Panc1 (cell line): ENCODE data around the gene RTCB. TPM values are rescaled to one million over a fixed set of nuclear protein-coding genes. Genes with fewer than 3 reads are reported as not detected.

ENCODE experiments used
- ATAC-seq: fragments of 200-7000 bp; cut with Tn5 transposase; 2 replicates; pipeline ENCODE4 v1.9.1; 2020; ENCODE audit warnings: mild to moderate bottlenecking, moderate library complexity
- BruUV-seq: library from RNA; stranded (reverse); fragments of 400-500 nt; replicated peaks from 2 replicates; lab custom pipeline; 2021; lab: Mats Ljungman, UMichigan
- CTCF ChIA-PET: fragments of 300-600 bp; sonication (Branson Sonifier 250); formaldehyde crosslinking; loops from one replicate; lab custom pipeline; 2022; ENCODE audit warnings: antibody characterized with exemption; lab: Charles Lee
- POLR2A ChIA-PET: fragments of 300-600 bp; sonication (Branson Sonifier 250); formaldehyde crosslinking; loops from one replicate; lab custom pipeline; 2022; ENCODE audit warnings: antibody characterized with exemption; lab: Charles Lee
- DNase-seq: peaks from one replicate; pipeline ENCODE4 v3.0.0-alpha.2; 2010; ENCODE audit warnings: low read depth, low spot score
- H3K27ac ChIP-seq: 2 replicates; pipeline ENCODE4 v1.5.1; 2011; ENCODE audit warnings: mild to moderate bottlenecking, low read length, inconsistent platforms
- H3K27me3 ChIP-seq: fragments of 200-500 bp; sonication (Bioruptor generic); 2 replicates; pipeline ENCODE4 v1.6.0; 2014; ENCODE audit warnings: low read length, inconsistent platforms; ENCODE audit not compliant: control insufficient read depth, insufficient read depth
- H3K36me3 ChIP-seq: fragments of 200-500 bp; sonication (Bioruptor generic); 2 replicates; pipeline ENCODE4 v1.5.1; 2014; ENCODE audit warnings: inconsistent platforms, mild to moderate bottlenecking, low read length, moderate library complexity; ENCODE audit not compliant: control insufficient read depth, insufficient read depth
- H3K4me1 ChIP-seq: 2 replicates; pipeline ENCODE4 v1.5.1; 2011; ENCODE audit warnings: inconsistent platforms, mild to moderate bottlenecking, low read length, moderate library complexity; ENCODE audit not compliant: control insufficient read depth, insufficient read depth
- H3K4me3 ChIP-seq, 2 experiments: 2 replicates each; pipeline ENCODE4 v1.5.1; 2011 to 2012; ENCODE audit warnings: low read depth in 2 of 2, low read length in 2 of 2, mild to moderate bottlenecking in 2 of 2, inconsistent platforms in 1 of 2, moderate library complexity in 1 of 2
- H3K9me3 ChIP-seq: fragments of 200-500 bp; sonication (Bioruptor generic); 2 replicates; pipeline ENCODE4 v1.5.1; 2014; ENCODE audit warnings: low read depth, mild to moderate bottlenecking, inconsistent platforms, low read length, moderate library complexity; ENCODE audit not compliant: control insufficient read depth, insufficient read depth
- POLR2AphosphoS5 ChIP-seq: IDR thresholded peaks from 2 replicates; pipeline ENCODE4 v1.6.1; 2012; ENCODE audit warnings: mild to moderate bottlenecking, low read depth, low read length, moderate library complexity
- SIN3A ChIP-seq: IDR thresholded peaks from 2 replicates; pipeline ENCODE4 v1.6.1; 2012; ENCODE audit warnings: low read depth, mild to moderate bottlenecking, low read length, moderate library complexity, borderline replicate concordance; ENCODE audit not compliant: insufficient read depth
- TCF7L2 ChIP-seq: IDR thresholded peaks from 2 replicates; pipeline ENCODE4 v1.6.1; 2011; ENCODE audit warnings: mild to moderate bottlenecking, low read depth, low read length, inconsistent platforms
- in situ Hi-C: cut with HindIII; loops from 2 replicates; pipeline ENCODE4 v1.10.0; 2016; ENCODE audit warnings: low sequenced_read_pairs, low pct_unique_long_range_greater_than_20kb
- intact Hi-C: fragments of 100-400 bp; cut with micrococcal nuclease; formaldehyde crosslinking; loops from one replicate; pipeline ENCODE4 v1.10.0; 2022; ENCODE audit not compliant: unreplicated experiment
- total RNA-seq: library from RNA; stranded (reverse); gene quantifications from one replicate; pipeline ENCODE4 v1.2.1, GENCODE V29; 2021; ENCODE audit not compliant: unreplicated experiment
- TF ChIP-seq, protein P1 (sequence below): fragments of 450-650 bp; IDR thresholded peaks from 2 replicates; pipeline ENCODE4 v1.5.1; 2017; ENCODE audit warnings: mild to moderate bottlenecking
- TF ChIP-seq, protein P2 (sequence below), 2 experiments: IDR thresholded peaks; 2 replicates each; pipeline ENCODE4 v1.6.1; 2011 to 2012; ENCODE audit warnings: low read depth in 2 of 2, control low read depth in 1 of 2, low read length in 1 of 2, mild to moderate bottlenecking in 1 of 2, moderate library complexity in 1 of 2; ENCODE audit not compliant: insufficient read depth in 1 of 2

Gene RTCB
- total RNA-seq, 1 experiment from 2014 or later: 55.9 TPM

DNA sequence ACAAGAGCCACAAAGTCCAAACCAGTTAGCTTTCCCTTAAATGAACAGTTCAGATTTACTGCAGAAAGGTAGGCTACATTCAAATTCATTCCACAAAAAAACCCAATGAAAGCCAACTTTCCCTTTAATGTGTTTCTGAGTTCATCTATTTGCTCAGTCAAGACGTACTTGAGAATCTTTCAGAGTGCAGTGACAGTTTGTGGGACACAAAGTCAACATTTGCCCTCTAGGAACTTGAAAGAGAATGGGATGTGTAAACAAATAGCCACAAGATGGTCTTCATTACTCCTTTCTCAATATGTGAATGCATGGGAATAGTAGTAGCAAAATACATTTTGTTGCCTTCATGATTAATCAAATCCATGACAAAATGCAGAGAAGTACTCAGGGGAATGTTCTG lies 15.8 kb downstream of the RTCB start:
- peaks cover 31% of the 10 kb centered on the region for H3K36me3 ChIP-seq
- in situ Hi-C loops: no loop called here
- intact Hi-C loops: no loop called here

DNA sequence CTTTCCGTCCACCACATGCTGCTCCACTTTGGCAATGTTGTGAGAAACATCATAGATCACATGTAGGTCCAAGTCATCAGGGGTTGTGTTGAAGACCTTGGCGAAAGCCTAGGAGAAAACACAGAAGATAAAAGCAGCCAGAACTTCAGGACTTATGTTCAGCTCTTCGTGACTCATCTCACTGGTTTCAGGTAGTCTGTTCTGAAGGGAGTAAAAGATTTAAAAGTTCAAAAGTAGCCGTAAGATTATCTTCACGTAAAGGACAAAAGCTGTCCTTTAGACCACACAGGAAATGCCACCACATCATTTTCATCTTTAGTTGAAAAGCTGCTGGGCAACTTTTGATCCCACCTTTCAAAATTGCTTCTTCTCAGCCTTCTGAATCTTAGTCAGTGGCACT lies 16.9 kb downstream of the RTCB start:
- ATAC-seq (no peak), DNase-seq (no peak)
- BruUV-seq: no TSS peak
- Histone ChIP-seq H3K36me3 (peaks cover 29% of the 10 kb centered on the region), H3K27me3 (no peaks in the 10 kb centered on the region), H3K27ac (no peak overlapping the region), H3K4me1 (no peaks in the 10 kb centered on the region), H3K9me3 (no peaks in the 10 kb centered on the region), H3K4me3 (no peak overlapping the region)
- no peak for TF ChIP-seq TCF7L2
- TF ChIP-seq, protein P1, sequence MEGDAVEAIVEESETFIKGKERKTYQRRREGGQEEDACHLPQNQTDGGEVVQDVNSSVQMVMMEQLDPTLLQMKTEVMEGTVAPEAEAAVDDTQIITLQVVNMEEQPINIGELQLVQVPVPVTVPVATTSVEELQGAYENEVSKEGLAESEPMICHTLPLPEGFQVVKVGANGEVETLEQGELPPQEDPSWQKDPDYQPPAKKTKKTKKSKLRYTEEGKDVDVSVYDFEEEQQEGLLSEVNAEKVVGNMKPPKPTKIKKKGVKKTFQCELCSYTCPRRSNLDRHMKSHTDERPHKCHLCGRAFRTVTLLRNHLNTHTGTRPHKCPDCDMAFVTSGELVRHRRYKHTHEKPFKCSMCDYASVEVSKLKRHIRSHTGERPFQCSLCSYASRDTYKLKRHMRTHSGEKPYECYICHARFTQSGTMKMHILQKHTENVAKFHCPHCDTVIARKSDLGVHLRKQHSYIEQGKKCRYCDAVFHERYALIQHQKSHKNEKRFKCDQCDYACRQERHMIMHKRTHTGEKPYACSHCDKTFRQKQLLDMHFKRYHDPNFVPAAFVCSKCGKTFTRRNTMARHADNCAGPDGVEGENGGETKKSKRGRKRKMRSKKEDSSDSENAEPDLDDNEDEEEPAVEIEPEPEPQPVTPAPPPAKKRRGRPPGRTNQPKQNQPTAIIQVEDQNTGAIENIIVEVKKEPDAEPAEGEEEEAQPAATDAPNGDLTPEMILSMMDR: no peak
- no peak for TF ChIP-seq SIN3A
- no peak for TF ChIP-seq POLR2AphosphoS5
- TF ChIP-seq, protein P2, sequence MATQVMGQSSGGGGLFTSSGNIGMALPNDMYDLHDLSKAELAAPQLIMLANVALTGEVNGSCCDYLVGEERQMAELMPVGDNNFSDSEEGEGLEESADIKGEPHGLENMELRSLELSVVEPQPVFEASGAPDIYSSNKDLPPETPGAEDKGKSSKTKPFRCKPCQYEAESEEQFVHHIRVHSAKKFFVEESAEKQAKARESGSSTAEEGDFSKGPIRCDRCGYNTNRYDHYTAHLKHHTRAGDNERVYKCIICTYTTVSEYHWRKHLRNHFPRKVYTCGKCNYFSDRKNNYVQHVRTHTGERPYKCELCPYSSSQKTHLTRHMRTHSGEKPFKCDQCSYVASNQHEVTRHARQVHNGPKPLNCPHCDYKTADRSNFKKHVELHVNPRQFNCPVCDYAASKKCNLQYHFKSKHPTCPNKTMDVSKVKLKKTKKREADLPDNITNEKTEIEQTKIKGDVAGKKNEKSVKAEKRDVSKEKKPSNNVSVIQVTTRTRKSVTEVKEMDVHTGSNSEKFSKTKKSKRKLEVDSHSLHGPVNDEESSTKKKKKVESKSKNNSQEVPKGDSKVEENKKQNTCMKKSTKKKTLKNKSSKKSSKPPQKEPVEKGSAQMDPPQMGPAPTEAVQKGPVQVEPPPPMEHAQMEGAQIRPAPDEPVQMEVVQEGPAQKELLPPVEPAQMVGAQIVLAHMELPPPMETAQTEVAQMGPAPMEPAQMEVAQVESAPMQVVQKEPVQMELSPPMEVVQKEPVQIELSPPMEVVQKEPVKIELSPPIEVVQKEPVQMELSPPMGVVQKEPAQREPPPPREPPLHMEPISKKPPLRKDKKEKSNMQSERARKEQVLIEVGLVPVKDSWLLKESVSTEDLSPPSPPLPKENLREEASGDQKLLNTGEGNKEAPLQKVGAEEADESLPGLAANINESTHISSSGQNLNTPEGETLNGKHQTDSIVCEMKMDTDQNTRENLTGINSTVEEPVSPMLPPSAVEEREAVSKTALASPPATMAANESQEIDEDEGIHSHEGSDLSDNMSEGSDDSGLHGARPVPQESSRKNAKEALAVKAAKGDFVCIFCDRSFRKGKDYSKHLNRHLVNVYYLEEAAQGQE (IDR thresholded peaks at IDR 0.05; ENCODE audit: insufficient read depth in 1 of 2, low read depth in 2 of 2, low read length in 1 of 2): no peak
- intact Hi-C loops (no loop called here), in situ Hi-C loops (no loop called here)
- POLR2A ChIA-PET: no interaction called here
- CTCF ChIA-PET: no interaction called here

More for the DNA sequence above, 15.8 kb downstream of the RTCB start:
- no peak for ATAC-seq
- H3K9me3 ChIP-seq: no peaks in the 10 kb centered on the region
- DNase-seq: no peak
- no peak overlapping the region for H3K27ac ChIP-seq
- no peaks in the 10 kb centered on the region for H3K4me1 ChIP-seq
- H3K4me3 ChIP-seq: no peak overlapping the region
- POLR2A ChIA-PET: no interaction called here
- no peaks in the 10 kb centered on the region for H3K27me3 ChIP-seq
- TF ChIP-seq TCF7L2 (no peak), SIN3A (no peak), POLR2AphosphoS5 (no peak)
- TF ChIP-seq, protein P1: no peak
- TF ChIP-seq, protein P2 (IDR thresholded peaks at IDR 0.05; ENCODE audit: insufficient read depth in 1 of 2, low read depth in 2 of 2, low read length in 1 of 2): no peak
- CTCF ChIA-PET: no interaction called here
- no TSS peak for BruUV-seq
